Neural progenitor cell (in vitro differentiated cells): ENCODE measurements around the gene SLC28A1.

ENCODE experiments used
- EZH2 ChIP-seq: fragments of 200-600 bp; sonication (generic); IDR thresholded peaks from 2 replicates; pipeline ENCODE4 v1.6.1; 2017; ENCODE audit warnings: antibody characterized with exemption, mild to moderate bottlenecking, moderate library complexity
- TF ChIP-seq, protein P1 (sequence below): fragments of 200-600 bp; sonication (generic); IDR thresholded peaks from 2 replicates; pipeline ENCODE4 v1.5.1; 2017; ENCODE audit warnings: antibody characterized with exemption, mild to moderate bottlenecking

DNA sequence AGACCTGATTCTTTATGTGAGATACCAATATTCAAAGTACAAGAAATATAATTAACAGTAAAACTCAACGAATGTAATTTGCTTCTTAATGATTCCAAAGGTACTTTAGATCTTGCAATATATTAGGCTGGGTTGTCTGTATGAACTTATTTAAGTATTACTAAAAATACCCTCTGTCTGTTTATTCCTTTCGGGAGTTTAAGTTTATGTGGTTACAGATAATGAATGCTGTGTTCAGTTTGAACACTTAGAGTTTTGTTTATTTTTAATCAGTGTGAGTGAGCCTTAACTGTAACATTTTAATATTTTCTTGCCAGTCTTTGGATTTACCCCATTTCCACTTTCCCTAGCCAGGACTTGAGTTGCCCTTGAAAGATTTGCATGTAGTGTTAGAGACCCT lies 100.7 kb downstream of the SLC28A1 start:
- no peak for TF ChIP-seq EZH2
- TF ChIP-seq, protein P1, sequence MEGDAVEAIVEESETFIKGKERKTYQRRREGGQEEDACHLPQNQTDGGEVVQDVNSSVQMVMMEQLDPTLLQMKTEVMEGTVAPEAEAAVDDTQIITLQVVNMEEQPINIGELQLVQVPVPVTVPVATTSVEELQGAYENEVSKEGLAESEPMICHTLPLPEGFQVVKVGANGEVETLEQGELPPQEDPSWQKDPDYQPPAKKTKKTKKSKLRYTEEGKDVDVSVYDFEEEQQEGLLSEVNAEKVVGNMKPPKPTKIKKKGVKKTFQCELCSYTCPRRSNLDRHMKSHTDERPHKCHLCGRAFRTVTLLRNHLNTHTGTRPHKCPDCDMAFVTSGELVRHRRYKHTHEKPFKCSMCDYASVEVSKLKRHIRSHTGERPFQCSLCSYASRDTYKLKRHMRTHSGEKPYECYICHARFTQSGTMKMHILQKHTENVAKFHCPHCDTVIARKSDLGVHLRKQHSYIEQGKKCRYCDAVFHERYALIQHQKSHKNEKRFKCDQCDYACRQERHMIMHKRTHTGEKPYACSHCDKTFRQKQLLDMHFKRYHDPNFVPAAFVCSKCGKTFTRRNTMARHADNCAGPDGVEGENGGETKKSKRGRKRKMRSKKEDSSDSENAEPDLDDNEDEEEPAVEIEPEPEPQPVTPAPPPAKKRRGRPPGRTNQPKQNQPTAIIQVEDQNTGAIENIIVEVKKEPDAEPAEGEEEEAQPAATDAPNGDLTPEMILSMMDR, result no peak
